Non-pigmented ciliary epithelial cell (primary cell): Measurements from ENCODE around the gene FOXS1.

ENCODE experiments used
- DNase-seq: peaks from one replicate; pipeline ENCODE4 v3.0.0-alpha.2; 2010; ENCODE audit warnings: low read depth

FOXS1 gene

DNA sequence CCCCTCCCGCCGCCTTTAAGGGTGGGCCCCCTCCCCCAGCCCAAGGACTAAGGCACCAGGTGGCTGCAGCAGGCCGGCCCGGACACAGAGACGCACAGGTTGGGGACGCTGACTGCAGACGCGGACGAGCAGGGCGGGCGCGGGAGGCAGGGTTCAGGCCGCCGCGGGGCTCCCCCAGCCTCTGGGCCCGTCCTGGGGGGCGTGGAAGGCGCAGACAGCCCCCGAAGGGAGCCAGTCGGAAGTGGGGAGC, 15.7 kb upstream of the FOXS1 start:
- DNase-seq = no peak

DNA sequence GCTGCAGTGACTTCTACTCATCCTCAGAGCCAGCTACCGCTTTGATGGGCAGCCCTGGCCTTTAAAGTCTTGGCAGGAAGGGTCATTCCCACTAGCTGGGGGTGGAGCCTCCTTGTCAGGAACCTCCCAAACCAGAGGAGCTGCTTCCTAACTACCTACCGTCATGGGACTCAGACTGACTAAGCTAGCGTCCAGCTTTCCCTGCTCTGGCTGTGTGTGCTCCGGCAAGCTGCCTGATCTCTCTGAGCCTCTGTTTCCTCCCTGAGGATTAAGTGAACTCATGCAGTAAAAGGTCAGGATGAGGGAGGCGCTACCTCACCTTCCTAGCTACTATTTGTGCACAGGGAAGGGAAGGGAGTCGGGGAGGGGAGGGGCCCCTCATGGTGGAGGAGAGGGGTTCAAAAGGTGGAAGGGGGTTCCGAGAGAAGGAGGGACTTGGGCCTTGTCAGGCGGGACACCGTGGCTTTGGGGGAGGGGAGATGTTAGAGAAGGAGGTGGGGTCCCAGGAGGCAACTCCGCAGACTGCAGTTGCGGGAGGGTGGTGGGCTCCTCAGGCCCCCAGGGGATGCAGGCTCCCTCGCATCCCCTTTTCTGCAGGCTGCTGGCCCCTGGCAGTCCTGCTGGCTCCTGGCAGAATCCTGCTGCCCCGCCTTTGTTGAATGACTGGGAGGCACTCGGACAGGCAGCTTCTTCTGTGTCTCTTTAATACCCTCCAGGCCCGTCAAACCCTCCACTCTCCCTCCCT, 15.2 kb upstream of the FOXS1 start:
- DNase-seq = no peak

DNA sequence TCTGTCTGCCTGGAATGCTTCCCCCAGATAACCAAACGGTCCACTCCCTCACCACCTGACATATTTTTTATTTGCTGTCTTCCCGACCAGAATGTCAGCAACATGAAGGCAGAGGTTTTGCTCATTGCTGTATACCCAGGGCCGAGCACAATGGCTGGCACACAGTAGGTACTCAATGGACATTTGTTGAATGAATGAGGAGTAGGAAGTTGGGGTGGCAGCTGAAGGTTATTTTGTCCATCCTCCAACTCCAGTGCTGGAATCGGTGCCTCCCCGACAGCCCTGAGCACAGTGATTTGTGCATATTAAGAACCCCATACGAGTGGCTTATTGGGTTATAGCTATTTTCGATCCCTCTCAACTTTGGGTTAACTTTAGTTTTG, 14.6 kb upstream of the FOXS1 start:
- no peak for DNase-seq

DNA sequence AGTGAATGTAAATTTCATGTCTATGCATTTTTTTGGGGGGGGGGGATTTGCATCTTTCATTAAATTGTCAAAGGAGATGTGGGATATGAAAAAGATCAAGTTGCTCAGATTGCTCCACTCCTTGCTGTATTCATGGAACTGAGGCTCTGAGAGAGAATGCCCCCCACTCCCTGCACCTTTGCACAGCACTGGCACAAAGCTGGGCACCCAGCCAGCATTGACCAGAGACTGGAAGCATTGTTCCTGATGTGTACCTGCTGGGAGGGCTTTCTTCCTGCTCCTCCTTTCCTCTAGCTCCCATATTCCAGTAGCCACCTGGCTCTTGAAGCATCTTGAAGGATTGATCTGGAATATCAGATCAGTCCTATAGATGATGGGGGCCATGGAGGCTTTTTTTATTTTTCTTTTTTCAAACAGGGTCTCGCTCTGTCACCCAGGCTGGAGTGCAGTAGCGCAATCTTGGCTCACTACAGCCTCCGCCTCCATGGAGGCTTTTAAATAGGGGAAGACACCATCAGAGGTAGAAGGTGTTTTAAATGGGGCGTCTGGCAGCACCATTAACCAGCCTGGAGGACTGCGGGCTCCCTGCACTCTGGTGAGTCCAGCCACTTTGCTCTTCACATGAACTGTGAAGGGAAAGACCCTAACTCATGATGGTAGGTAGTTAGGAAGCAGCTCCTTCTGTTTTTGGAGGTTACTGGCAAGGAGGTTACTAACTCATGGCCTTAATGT, 14.0 kb upstream of the FOXS1 start:
- no peak for DNase-seq

DNA sequence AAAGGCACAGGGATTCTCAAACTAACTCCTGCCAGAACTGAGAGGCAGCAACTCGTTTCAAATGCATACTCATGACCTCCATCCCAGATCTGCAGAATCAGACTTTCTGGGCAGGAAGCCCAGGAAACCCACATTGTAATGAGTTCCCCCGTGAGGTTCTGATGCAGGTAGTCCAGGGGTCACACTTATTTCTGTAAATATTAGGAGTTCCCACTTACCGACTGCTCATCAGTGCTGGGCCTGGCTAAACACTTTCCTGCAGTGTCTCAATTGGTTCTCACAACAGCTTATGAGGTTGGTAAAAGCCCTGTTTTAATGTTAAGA, 13.3 kb upstream of the FOXS1 start:
- DNase-seq = no peak

DNA sequence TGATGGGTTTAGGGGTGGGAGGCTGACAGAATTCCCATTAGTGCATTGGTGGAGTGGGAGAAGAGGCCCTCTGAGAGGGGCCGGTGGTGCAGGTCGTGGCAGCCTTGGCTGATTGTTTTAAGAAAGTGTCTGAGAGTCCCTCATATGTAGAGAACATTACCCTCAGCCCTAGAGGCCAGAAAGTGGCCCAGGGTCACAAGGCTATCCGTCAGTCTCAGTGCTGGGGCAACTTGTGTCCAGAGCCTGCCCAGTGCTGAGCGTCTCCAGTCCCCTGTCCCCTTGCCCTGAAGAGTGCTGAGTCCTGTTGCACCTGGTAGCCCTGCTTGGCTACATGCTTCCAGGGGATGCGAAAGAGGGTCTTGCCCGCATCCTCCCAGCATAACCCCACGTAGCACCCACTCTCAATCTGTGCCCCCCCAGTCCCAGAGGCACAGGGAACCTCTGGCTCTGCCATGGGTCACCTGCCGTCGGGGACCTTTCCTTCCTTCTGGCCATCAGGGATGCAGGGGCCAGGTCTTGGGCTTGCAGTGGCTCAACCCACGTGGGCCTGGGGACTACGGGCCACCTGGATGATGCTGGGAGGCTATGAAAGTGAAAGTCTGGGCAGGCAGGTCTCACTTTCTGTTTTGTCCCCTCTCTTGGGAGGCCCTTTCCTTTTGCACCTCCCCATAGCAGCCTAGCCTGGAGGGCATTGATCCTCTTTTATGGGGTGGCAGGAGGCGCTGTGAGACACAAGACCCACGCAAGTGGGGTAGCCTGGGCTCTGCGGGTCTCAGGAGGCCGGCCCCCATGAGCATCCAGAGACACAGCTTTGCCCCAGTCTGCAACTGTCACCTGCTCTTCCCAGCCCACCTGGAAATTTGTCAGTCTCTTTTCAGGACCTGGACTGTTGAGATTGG, 12.7 kb upstream of the FOXS1 start:
- DNase-seq = no peak

DNA sequence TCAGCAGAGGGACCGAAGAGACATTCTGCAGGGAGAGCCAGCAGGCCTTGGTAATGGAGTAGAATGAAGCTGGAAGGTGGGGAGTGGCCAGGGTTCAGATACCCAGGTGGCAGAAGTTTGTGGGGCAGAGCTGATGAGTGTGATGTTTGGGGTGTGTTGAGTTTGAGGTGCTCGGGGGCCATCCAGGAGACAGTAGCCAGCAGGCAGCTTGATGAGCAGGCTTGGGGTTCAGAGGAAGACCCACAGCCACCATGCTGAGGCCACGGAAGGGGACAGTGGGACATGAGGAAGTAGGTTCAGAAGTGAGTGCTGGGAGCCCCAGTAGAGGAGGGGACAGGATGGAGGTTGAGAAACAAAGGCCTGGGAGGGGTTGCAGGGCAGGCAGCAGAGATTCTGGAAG, 11.1 kb upstream of the FOXS1 start:
- DNase-seq = no peak

DNA sequence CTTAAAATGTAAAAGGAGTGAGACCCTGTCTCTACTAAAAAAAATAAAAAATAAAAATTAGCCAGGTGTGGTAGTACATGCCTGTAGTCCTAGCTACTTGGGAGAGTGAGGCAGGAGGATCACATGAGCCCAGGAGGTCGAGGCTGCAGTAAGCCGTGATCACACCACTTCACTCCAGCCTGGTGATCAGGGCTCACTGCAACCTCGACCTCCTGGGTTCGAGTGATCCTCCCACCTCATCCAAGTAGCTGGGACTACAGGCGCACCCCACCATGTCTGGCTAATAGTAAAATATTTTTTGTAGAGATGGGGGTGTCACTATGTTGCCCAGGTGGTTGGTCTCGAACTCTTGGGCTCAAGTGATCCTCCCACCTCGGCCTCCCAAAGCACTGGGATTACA, 8.1 kb upstream of the FOXS1 start:
- DNase-seq = no peak

DNA sequence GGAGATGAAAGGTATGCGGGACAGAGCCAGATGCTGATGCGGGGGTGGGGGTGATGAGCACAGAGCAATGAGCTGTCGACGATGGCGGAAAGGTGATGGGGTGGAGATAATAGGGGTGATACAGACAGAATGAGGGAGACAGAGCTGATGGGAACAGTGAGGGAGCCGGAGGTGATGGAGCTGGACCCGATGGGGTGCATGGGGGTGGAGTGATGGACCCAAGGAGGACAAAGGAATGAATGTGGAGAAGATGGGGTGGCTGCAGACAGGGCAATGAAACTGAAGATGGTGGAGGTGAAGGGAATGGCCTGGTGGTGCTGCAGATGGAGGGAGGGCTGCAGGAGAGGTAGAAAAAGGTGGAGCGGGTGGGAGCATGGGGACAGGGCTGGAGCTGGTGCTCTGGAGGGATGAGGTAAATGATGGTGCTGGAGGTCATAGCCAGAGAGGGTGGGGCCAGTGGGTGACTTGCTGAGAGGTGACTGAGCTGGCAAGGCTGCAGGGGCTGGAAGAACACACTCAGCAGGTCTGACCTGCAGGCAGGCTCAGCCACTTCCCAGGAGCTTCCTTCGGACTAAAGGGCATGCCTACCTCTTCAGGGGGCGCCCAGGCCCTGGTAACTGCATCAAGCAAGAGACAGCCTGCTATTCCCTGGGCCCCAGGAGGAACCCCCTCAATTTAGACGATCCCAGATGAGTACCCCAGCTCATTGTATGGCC, 6.0 kb upstream of the FOXS1 start:
- no peak for DNase-seq

DNA sequence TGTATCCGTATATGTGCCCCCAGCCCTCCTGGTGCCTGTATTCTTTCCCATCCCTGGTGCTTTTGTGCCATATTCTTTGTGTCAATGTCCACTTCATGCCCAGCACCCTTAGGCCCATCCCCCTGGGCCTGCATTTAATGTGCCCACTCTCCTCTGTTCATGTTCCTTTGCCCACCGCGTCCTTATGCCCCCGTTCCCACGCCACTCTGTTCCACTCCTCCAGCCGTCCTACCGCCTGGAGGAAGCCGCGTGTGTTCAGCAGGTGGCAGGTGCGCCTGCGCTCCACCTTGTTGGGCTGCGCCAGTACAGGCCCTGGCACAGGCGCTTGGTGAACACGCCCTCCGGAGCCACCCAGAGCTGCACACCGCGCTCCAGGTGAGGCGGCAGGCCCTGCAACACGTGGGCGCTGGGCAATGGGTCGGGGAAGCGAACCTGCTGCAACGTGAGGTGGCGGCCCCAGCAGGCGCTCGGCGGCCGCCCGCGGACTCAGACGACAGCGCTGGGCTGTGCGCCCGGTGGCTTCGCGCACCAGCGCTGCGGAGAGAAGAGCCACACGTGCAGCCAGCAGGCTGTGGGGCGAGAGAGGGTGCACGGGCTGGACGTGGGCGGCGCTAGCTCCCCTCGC, 4.0 kb upstream of the FOXS1 start:
- DNase-seq = no peak

DNA sequence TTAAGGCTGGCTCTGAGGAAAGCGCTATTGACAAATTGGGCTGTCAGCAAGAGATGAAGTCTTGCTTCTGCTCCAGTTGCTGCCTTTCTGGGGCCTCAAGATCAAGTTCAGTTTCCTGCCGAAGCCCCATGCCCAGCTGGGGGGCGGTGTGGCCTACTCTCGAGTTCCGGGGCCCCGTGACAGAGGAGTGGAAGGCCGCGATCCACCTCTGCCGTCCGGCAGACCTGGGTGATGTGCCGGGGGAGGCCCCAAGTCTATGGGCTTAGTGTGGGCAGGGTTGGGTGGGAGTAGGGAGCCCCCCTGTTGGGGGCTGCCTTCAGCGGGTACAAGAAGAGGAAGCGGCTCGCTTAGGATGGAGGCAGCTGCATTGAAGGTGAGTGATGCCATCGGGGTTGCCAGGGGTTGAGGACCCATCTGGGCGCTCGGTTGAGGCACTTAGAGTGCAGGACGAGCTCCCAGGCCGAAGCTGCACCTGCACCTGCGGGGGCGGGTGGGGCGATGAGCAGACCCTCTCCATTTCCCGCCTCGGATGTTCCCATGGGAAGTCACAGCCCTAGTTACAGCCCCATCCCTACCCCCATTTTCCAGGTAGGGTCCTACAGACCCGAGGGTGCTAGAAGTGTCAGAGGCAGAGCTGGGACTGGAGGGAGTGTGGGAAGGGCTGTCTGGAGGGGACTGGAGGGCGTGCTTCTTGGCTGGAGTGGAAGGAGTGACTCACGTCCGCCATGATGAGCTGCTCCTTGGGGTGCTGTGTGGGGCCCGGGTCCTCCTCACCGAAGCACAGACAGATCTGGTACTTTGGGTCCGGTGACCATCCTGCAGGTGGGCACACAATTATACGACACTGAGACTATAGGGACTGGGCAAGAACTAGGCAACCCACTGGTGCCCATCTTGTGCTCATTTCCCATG, 2.9 kb upstream of the FOXS1 start:
- DNase-seq = no peak

DNA sequence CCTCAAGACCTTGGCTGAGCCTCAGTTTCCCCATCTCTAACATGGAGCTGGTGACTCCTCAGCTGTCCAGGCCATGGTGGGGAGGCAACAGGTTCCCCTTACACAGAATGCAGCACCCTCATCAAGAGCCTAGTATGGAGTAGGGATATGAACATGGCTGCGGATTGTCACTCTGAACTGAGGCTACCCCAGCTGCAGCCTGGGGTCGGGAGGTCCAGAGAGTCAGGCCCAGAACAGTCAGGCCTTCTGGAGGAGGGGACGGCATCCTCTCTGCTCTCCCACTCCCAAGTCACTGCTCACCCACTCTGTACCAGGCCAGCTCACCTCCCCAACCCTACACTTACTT, 1.4 kb upstream of the FOXS1 start:
- no peak for DNase-seq

DNA sequence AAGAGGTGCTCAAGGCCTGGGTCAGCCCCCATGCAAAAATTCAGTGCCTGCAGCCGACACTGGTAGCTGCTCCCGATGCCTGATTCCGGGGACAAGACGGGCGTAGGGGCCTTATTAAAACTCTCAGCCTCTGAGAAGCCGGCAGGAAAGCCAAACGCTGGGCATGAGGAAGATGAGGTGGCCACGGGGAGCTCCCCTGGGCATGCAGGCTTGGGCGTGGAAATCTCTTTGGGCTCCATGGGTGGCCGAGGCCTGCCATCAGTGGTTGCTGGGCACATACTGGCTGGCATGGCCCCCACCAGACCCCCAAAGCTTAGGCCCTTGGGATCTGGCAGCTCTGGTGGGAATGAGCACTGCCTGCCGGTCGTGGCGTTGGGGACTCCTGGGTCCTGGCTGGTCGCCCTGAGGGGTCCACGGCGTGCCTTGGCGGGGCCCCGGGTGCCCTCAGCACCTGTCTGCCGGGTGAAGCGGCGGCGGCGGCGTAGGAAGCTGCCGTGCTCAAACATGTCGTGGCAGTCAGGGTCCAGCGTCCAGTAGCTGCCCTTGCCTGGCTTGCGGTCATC, 586 bp downstream of the FOXS1 start:
- no peak for DNase-seq

DNA sequence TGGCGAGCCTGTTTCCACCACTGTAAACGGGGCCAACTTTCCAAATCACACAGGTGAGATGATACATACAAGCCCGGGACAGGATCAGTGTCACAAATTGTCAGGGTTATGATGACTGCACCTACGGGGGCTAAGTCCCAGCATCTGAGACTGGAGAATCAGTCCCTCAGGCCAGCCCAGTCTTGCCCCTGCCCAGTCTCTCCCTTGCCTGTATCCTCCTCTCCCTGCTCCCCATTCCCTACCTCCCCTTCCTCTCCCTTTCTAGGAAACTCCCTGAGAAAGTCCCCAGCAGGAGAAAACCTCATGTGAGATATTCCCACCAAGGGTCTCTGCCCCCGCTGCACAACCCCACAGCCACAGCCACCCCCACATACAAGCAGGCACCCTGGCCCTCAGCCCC, 1.5 kb downstream of the FOXS1 start:
- no peak for DNase-seq

DNA sequence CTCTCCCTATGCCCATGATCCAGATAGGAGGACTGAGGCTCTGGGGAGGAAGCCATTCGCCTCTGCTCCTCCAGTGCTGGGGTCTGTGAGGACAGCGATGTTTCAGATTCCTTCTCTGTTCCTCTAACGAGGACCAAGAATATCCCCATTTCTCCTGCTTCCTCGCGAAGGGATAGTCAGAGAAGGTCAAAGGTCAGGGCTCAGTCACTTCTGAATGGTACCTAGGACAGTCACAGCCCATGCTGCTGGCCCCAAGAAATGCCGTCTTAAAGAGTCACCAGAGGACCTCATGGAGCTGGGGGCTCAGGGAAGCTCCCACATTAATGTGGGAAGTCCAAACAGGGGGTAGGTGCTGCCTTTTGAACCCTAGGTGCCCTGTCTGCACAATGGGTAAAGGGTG, 2.1 kb downstream of the FOXS1 start:
- DNase-seq = no peak

DNA sequence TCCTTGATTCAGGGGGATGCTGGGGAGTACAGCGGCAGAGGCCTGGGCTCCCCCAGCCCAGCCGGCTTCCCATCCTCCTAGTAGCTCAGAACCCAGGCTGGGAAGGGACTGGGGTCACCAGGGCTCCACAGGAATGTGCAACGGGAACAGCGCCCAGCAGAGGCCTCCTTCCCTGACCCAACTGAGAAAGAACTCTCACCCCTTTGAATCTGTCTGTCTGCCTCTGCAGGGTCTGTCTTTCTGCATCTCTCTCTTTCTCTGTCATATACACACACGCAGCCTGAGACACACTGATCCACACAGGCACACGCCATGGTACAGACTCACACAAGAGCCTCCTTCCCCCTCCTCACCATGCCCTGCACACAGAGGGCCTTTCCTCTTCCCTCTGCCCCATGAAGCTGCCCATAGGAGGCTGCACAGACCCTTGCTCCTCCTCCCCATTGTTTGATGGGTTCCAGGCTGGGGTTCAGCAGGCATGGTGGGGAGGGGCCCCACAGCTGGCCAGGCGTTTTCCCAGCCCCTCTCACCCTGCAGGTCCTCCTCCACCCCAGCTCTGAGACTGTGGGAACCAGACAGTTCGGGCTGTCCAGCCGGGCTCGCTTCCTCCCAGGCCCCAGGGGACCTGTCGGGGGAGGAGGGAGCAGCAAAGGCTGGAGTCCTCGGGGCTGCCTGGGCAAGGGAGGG, 2.8 kb downstream of the FOXS1 start:
- DNase-seq = no peak

DNA sequence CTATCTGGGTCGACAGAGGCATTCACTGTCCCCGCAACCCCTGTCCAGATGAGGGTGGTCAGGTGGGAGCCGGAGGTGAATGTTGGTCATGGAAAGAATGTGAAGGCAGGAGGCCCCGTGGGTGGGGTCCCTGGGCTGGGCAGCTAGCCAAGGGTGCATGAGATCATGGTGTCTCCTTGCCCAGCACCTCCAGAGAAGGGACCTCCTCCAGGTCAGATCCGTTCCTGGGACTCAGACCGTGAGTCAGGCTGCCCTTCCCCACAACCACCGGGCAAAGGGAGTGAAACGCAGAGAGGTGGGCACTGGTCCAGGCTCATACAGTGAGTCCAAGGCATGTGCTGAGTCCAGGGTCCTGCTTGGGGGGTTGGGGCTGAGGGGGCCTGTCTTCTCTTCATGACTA, 3.5 kb downstream of the FOXS1 start:
- DNase-seq = no peak

DNA sequence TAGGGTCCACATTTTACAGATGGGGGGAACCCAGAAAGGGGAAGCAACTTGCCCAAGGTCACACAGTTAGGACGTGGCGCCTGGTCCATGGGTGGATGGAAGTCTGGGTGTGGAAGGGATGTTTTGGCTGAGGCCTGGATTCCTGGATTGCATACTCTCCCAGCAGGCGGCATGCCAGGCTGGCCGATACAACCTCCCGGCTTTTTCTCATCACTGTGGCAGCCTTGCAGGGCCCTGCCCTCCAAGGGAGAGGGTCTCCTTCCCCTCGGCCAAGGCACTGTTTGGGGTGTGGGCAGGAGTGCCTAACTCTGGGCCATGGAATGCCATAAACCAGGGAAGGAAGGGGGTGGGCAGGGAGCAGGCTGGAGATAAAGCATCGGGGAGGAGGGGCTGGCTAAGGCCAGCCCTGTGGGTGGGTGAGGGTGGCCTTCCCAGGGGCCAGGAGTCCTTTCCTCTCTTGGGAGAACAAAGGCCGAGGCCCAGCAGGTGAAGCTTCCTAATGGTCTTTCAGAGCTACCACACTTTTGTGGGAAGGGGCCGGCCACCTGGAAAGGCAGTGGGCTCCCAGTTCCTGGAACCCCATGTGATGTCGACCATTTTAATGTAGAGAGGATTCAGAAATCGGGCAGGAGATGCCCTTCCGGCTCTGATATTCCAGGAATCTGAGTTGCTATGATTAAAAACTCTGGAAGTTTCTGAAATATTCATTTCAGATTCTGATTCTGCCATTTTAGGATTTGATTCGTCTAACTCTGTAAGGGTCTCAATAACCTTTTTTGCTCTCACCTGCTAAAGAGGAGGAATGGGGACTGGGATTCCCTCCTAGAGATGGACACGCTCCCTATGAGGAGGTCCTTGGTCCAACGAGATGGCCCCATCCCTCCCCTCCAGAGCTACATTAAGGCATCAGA, 4.2 kb downstream of the FOXS1 start:
- DNase-seq = no peak

DNA sequence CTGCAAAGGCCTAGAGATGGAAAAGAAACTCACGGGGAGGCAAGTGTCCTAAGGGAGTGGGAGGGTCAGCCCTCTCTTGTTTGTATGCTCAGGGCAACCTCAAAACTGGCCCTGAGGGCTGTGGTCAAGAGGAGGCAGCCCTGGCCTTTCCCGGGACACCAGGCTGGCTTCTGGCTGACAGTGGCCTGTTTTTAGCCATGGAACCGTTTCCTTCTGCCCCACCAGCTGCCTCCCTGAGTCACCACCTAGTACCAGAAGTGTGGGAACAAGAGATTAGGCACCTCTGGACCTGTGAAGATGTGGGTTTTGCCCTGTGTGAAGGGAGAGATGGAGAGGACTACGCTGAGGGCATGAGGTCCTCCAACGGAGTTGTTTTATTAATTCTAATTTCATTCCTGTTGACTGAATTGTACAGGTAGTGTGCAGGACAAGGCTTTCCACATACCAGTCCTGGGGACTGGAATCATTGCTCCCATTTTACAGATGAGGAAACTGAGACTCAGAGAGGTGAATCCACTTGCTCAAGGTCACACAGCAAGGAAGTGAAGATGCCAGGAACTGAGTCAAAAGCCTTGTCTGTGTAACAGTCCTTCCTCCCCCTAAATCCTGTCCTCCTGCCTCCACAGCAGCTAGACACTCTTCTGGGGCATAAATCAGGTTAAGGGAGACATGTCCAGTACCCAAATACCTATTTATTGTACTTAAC, 5.5 kb downstream of the FOXS1 start:
- DNase-seq = no peak
